PC-3 (cell line): ENCODE data around the gene SPHKAP. TPM values are rescaled to one million over a fixed set of nuclear protein-coding genes. Genes with fewer than 3 reads are reported as not detected.

ENCODE experiments used
- ATAC-seq: fragments of 200-7000 bp; cut with Tn5 transposase; 2 replicates; pipeline ENCODE4 v1.9.1; 2020; ENCODE audit warnings: mild to moderate bottlenecking, moderate library complexity
- BruUV-seq: library from RNA; stranded (reverse); fragments of 400-500 nt; replicated peaks from 2 replicates; lab custom pipeline; 2021; lab: Mats Ljungman, UMichigan
- CTCF ChIA-PET: fragments of 300-600 bp; sonication (Branson Sonifier 250); formaldehyde crosslinking; loops from one replicate; lab custom pipeline; 2022; ENCODE audit warnings: antibody characterized with exemption; lab: Charles Lee
- POLR2A ChIA-PET: fragments of 300-600 bp; sonication (Branson Sonifier 250); formaldehyde crosslinking; loops from one replicate; lab custom pipeline; 2022; ENCODE audit warnings: antibody characterized with exemption; ENCODE audit not compliant: unreplicated experiment; lab: Charles Lee
- DNase-seq: peaks from one replicate; pipeline ENCODE4 v3.0.0-alpha.2; 2015
- H2AFZ ChIP-seq: fragments of 300-600 bp; sonication (generic); 2 replicates; pipeline ENCODE4 v1.6.0; 2016; ENCODE audit warnings: antibody characterized with exemption, low read length
- H3F3A ChIP-seq: fragments of 300-600 bp; sonication (generic); one replicate; pipeline ENCODE4 v1.6.0; 2017; ENCODE audit warnings: antibody characterized with exemption, low read length, control low read depth, mild to moderate bottlenecking; ENCODE audit not compliant: unreplicated experiment
- H3K27ac ChIP-seq: fragments of 300-600 bp; sonication (generic); 2 replicates; pipeline ENCODE4 v1.5.1; 2016; ENCODE audit warnings: mild to moderate bottlenecking, low read length
- H3K27me3 ChIP-seq: fragments of 300-600 bp; sonication (generic); 2 replicates; pipeline ENCODE4 v1.6.1; 2016; ENCODE audit warnings: low read length, mixed read lengths
- H3K36me3 ChIP-seq: fragments of 300-600 bp; sonication (generic); 2 replicates; pipeline ENCODE4 v1.6.1; 2016; ENCODE audit warnings: low read depth, mixed run types, low read length, mixed read lengths
- H3K4me1 ChIP-seq: fragments of 300-600 bp; sonication (generic); 2 replicates; pipeline ENCODE4 v1.5.1; 2016; ENCODE audit warnings: low read length; ENCODE audit not compliant: insufficient read depth
- H3K4me2 ChIP-seq: fragments of 300-600 bp; sonication (generic); 2 replicates; pipeline ENCODE4 v1.6.0; 2016; ENCODE audit warnings: low read length
- H3K4me3 ChIP-seq: fragments of 300-600 bp; sonication (generic); 2 replicates; pipeline ENCODE4 v1.5.1; 2016; ENCODE audit warnings: mild to moderate bottlenecking, low read length, mixed read lengths
- H3K79me2 ChIP-seq: fragments of 300-600 bp; sonication (generic); 2 replicates; pipeline ENCODE4 v1.6.1; 2017; ENCODE audit warnings: low read length, mixed read lengths
- H3K9ac ChIP-seq: fragments of 300-600 bp; sonication (generic); 2 replicates; pipeline ENCODE4 v1.6.0; 2016; ENCODE audit warnings: mild to moderate bottlenecking, low read length
- H3K9me2 ChIP-seq: fragments of 300-600 bp; sonication (generic); replicated peaks from 2 replicates; pipeline ENCODE4 v1.6.1; 2016; ENCODE audit warnings: mixed run types, low read length, mixed read lengths
- H3K9me3 ChIP-seq: fragments of 300-600 bp; sonication (generic); 2 replicates; pipeline ENCODE4 v1.6.1; 2016; ENCODE audit warnings: low read length, mixed read lengths
- H4K20me1 ChIP-seq: fragments of 300-600 bp; sonication (generic); 2 replicates; pipeline ENCODE4 v1.6.1; 2016; ENCODE audit warnings: low read length, mixed read lengths
- CTCF ChIP-seq: fragments of 300-600 bp; sonication (generic); conservative IDR thresholded peaks from 2 replicates; pipeline ENCODE4 v1.5.1; 2017; ENCODE audit warnings: antibody characterized with exemption, low read depth, mild to moderate bottlenecking, low read length
- EZH2 ChIP-seq: fragments of 300-600 bp; sonication (generic); IDR thresholded peaks from one replicate; pipeline ENCODE4 v1.6.1; 2017; ENCODE audit warnings: antibody characterized with exemption, mild to moderate bottlenecking, low read length; ENCODE audit not compliant: unreplicated experiment
- EZH2phosphoT487 ChIP-seq: fragments of 300-600 bp; sonication (generic); IDR thresholded peaks from 2 replicates; pipeline ENCODE4 v1.6.1; 2018; ENCODE audit warnings: mild to moderate bottlenecking, antibody characterized with exemption, low read length, borderline replicate concordance
- intact Hi-C: fragments of 100-400 bp; cut with micrococcal nuclease; formaldehyde crosslinking; loops from 2 replicates; pipeline ENCODE4 v1.9.0; 2023
- total RNA-seq: library from RNA; depleted of rRNA; stranded (reverse); fragments of >200 nt; gene quantifications from 2 replicates; pipeline ENCODE4 v1.2.3, GENCODE V29; 2014

The SPHKAP gene
- total RNA-seq, 1 experiment from 2014 or later: not detected

GRCh38 chr2:227932403-227932802, 249.1 kb downstream of the SPHKAP start:
- H3K27ac ChIP-seq: no peak overlapping the region
- no peaks in the 10 kb centered on the region for H4K20me1 ChIP-seq
- ChIA-PET CTCF (no interaction called here), POLR2A (no interaction called here)
- H3F3A ChIP-seq: no peaks in the 10 kb centered on the region
- ATAC-seq (peak; percentile 29; the same call in 1 of the 2 replicates), DNase-seq (peak; percentile 20)
- no peaks in the 10 kb centered on the region for H3K36me3 ChIP-seq
- H3K9ac ChIP-seq: no peak overlapping the region
- H3K9me2 ChIP-seq: no peaks in the 10 kb centered on the region
- no peaks in the 10 kb centered on the region for H3K27me3 ChIP-seq
- 0 out of 2 replicates have a peak, but pooled peaks cover 8% of the 10 kb centered on the region for H3K9me3 ChIP-seq
- H3K4me1 ChIP-seq: no peaks in the 10 kb centered on the region
- TF ChIP-seq CTCF: peak; percentile 63
- TF ChIP-seq EZH2phosphoT487: no peak
- no peaks in the 10 kb centered on the region for H3K79me2 ChIP-seq
- intact Hi-C loops: no loop called here
- no TSS peak for BruUV-seq
- H2AFZ ChIP-seq: no peak overlapping the region
- H3K4me2 ChIP-seq: 0 out of 2 replicates have a peak overlapping the region, but pooled peaks have one; percentile 6
- H3K4me3 ChIP-seq: no peak overlapping the region

GRCh38 chr2:227932001-227932400, 249.5 kb downstream of the SPHKAP start:
- Histone ChIP-seq H3K9me2 (no peaks in the 10 kb centered on the region), H3K4me2 (0 out of 2 replicates have a peak overlapping the region, but pooled peaks have one; percentile 6), H2AFZ (no peak overlapping the region), H3K27me3 (no peaks in the 10 kb centered on the region), H3K9ac (no peak overlapping the region), H3K4me1 (no peaks in the 10 kb centered on the region), H3K36me3 (no peaks in the 10 kb centered on the region), H3K4me3 (no peak overlapping the region), H3K9me3 (0 out of 2 replicates have a peak, but pooled peaks cover 12% of the 10 kb centered on the region), H3F3A (no peaks in the 10 kb centered on the region), H3K27ac (no peak overlapping the region), H3K79me2 (no peaks in the 10 kb centered on the region), H4K20me1 (no peaks in the 10 kb centered on the region)
- ChIA-PET POLR2A (interaction anchor here (0.6 kb wide), 1 partner anchor 16 kb away, joined by 4 read pairs; no protein-coding TSS in a partner anchor), CTCF (no interaction called here)
- no TSS peak for BruUV-seq
- TF ChIP-seq CTCF: no peak
- TF ChIP-seq EZH2: no peak
- TF ChIP-seq EZH2phosphoT487: no peak
- DNase-seq: no peak
- ATAC-seq: no peak
- intact Hi-C loops: no loop called here
